HG03139 (cell line): ENCODE results near the gene ACER3.

Experiments used
- ATAC-seq: cut with Tn5 transposase; IDR thresholded peaks from one replicate; pipeline ENCODE4 v1.9.1; 2021; ENCODE audit not compliant: unreplicated experiment

Gene ACER3

GRCh38 chr11:76919467-76919866, 58.7 kb downstream of the ACER3 start:
- ATAC-seq: no peak

- no peak for ATAC-seq
These were observed 59.4 kb downstream of the ACER3 start for GRCh38 chr11:76919887-76920746.

GRCh38 chr11:76927160-76927559, 66.4 kb downstream of the ACER3 start:
- no peak for ATAC-seq

- ATAC-seq: no peak
These were observed 74.3 kb downstream of the ACER3 start for GRCh38 chr11:76935042-76935441.

DNA sequence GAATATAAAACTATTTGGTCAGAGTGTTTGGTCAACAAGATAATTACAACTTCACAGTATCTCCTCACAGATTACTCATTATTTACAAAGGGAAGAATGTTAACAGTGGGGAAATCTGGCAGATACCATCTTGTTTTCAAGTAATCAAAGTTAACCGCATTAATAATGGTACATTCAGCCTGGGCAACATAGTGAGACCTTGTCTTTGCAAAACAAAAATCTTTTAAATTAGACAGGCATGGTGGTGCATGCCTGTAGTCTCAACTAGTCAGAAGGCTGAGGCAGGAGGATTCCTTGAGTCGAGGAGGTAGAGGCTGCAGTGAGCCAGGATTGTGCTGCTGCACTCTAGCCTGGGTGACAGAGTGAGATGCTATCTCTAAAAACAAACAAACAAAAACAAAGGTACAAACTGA, 78.5 kb downstream of the ACER3 start:
- no peak for ATAC-seq

DNA sequence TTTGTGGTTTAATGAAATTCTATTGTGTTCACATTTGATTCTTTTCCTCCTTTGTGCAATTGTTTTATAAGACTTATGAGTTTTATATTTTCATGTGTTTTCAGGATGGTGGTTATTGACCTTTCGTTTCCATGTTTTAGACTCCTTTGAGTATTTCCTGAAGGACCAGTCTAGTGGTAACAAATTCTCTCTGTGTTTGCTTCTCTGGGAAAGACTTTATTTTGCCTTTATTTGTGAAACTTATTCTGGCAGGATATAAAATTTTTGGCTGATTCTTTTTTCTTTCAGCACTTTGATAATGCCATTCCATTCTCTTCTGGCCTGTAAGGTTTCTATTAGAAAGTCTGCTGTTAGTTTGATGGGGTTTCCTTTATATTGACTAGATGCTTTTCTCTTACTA, 83.5 kb downstream of the ACER3 start:
- no peak for ATAC-seq

- ATAC-seq: no peak
These were observed 85.5 kb downstream of the ACER3 start for GRCh38 chr11:76946223-76946622.

- ATAC-seq: no peak
These were observed 86.5 kb downstream of the ACER3 start for GRCh38 chr11:76947190-76947589.

- ATAC-seq: no peak
These were observed 87.1 kb downstream of the ACER3 start for GRCh38 chr11:76947800-76948199.

DNA sequence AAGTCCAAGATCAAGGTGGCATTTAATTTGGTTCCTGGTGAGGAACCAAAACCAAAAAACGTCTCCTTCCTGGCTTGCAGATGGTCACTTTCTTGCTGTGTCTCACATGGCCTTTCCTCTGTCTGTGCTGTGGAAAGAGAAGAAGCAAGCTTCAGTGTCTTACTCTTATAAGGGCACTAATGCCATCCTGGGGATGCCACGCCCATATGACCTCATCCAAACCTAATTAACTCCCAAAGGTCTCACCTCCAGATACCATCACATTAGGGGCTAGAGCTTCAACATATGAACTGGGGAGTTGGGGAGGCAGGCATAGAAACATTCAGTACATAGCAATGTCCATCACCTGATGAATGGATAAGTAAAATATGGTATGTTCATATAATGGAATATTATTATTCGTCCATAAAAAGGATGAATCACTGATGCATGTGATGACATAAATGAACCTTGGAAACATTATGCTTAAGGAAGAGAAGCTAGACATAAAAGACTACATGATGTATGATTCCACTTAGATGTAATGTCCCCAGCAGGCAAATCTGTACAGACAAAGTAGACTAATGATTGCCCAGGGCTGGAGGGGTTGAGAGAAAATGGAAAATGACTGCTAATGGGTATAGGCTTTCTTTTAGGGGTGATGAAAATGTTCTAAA, 94.9 kb downstream of the ACER3 start:
- no peak for ATAC-seq

DNA sequence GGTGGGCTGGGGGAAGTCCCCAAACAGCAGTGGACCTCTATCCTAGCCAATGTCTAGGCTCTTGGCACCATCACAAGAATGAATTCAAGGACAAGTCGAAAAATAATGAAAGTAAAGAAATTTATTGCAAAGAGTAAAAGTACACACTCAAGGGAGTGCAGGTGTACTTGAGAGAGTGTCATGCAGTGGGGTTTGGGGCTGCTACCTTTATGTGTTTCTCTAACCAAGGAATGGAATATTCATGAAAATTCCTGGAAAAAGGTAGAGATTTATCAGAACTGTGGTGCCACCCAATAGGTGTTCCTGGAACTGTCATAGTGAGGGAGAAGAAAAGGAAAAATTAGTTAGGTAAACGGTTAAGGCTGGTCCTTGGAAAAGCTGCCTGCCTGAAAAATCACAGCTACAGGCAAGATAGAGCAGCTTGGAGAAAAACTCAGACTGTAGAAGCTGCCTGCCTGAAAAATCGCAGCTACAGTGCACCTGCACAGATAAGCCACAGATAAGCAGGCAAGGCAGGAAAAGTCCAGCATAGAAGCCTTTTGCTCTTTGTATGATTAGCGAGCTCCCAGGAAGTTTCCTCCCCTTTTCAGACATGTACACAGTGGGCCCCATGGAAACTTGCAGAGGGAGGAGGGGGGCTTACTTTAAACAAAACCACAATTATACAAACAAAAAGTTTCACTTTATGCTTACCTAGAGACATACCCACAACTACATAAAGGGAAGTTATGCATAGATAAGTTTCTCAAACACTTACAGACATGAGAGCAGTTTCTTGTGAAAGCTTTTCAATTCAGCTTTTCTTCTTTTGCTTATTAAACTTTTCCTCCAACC, 102.1 kb downstream of the ACER3 start:
- ATAC-seq: peak; percentile 88

DNA sequence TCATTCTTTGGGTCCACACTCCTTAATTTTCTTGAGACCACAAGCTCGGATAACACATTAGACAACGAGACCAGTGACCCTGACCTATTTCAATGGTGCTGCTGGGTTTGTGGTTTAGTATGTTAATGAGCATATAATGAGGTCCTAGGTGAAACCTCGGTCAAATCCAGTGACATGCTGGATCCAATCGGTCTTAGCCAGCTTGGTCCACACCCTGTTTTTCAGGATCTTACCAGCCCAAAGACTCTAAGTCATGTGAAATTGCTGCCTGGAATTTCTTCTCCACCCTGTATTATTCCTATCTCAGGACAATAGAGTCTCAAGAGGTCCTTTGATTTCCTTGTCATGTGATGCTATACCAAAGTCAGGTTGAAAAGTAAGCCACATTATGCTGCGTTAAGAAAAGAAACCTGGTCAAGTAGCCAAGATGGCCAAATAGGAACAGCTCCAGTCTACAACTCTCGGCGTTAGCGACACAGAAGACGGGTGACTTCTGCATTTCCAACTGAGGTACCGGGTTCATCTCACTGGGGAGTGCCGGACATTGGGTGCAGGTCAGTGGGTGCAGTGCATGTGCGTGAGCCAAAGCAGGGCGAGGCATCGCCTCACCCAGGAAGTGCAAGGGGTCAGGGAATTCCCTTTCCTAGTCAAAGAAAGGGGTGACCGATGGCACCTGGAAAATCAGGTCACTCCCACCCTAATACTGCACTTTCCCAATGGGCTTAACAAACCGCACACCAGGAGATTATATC, 102.9 kb downstream of the ACER3 start:
- ATAC-seq: peak; percentile 12

DNA sequence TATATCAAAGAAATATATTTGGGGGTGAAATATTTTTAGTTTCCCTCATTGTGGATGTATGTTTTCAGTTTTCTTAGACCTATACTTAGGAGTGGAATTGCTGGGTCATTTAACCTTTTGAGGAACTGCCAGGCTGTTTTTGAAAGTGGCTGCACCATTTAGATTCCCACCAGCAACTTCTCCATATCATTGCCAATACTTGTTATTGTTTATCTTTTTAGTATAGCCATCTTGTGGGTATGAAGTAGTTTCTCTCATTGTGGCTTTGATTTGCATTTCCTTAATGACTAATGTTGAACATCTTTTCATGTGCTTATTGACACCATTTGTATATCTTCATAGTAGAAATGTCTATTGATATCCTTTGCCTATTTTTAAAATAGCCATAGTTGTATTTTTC, 111.3 kb downstream of the ACER3 start:
- ATAC-seq: no peak

- no peak for ATAC-seq
These were observed 113.6 kb downstream of the ACER3 start for GRCh38 chr11:76974179-76974891.

- no peak for ATAC-seq
These were observed 114.8 kb downstream of the ACER3 start for GRCh38 chr11:76975513-76975912.

DNA sequence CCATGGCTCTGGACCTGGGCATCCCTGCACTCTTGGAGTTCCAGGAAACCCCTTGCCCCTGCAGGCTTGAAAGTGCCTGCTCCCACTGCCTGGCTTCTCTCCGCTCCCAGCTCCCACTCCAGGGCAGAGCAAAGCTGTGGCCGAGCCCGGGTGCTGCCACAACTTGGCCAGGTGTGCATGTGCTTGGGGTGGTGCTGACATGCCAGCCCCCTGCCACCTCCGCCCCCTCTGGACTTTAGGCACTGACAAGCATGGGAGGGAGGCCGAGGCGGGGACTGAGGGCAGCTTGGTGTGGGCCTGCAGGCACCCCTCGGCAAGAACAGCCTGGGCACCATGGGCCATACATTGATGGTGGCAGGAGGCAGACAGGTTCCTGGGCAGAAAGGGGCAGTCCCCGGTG, 117.1 kb downstream of the ACER3 start:
- ATAC-seq: no peak

GRCh38 chr11:76978239-76978638, 117.5 kb downstream of the ACER3 start:
- ATAC-seq: no peak

- no peak for ATAC-seq
These were observed 118.1 kb downstream of the ACER3 start for GRCh38 chr11:76978818-76979217.

DNA sequence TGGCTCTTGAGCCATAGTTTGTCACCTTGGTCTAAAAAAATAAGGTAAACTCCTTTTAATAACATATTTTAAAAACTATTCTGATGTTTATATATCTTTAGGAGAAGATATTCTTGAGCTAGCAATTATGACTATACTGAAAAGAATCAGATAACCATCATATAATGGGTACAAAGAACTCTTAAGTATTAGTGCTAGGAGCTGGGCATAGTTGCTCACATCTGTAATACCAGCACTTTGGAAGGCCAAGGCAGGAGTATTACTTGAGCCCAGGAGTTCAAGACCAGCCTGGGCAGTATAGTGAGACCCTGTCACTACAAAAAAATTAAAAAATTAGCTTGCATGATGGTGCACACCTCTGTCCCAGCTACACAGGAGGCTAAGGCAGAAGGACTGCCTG, 119.5 kb downstream of the ACER3 start:
- no peak for ATAC-seq

DNA sequence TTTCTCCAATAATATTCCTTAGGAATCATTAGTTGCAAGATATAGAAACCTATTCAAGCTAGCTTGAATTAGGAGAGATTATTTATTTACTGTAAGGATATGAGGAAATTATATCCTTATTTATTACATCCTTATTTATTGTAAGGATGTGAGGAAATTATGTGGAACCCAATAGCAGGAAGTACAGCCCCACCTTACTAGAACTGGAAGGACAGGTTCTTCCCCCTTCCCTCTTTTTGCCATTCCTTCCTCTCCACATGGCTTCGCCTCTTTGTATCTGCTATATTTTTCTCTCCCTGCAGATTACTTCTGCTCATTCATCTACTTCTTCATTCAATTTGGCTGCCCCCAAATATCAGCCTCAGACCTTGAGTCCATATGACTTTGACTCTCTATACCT, 124.0 kb downstream of the ACER3 start:
- no peak for ATAC-seq
